ENCODE results near the gene OPCML.

DNA sequence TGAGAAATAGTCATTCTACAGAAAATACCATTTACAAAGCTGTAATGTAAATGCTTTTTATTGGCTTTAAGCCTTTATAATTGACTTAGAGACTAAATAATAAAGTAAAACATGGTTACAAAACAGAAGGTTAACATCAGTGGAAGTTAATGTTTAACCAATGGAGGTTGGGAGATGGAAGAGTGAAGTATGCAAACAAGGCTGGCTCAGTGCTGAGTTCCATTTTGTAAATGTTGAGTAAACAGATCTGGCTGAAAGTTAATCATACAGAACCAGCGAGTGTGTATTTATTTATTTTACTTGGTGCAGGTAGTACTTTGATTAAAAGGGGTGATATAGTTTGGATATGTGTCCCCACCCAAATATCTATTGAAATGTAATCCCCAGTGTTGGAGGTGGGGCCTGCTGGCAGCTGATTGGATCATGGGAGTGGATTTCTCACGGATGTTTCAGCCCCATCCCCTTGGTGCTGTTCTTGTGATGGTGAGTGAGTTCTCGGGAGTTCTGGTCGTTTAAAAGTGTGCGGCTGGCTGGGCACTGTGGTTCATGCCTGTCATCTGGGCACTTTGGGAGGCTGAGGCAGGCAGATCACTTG, 827.4 kb downstream of the OPCML start:
- TF ChIP-seq, protein P1, sequence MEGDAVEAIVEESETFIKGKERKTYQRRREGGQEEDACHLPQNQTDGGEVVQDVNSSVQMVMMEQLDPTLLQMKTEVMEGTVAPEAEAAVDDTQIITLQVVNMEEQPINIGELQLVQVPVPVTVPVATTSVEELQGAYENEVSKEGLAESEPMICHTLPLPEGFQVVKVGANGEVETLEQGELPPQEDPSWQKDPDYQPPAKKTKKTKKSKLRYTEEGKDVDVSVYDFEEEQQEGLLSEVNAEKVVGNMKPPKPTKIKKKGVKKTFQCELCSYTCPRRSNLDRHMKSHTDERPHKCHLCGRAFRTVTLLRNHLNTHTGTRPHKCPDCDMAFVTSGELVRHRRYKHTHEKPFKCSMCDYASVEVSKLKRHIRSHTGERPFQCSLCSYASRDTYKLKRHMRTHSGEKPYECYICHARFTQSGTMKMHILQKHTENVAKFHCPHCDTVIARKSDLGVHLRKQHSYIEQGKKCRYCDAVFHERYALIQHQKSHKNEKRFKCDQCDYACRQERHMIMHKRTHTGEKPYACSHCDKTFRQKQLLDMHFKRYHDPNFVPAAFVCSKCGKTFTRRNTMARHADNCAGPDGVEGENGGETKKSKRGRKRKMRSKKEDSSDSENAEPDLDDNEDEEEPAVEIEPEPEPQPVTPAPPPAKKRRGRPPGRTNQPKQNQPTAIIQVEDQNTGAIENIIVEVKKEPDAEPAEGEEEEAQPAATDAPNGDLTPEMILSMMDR (conservative IDR thresholded peaks at IDR 0.05; ENCODE audit: low read depth, low read length) = no peak
- no peak for TF ChIP-seq EZH2phosphoT487 (IDR thresholded peaks at IDR 0.05; ENCODE audit: borderline replicate concordance, low read length)
- no peak for TF ChIP-seq EZH2 (IDR thresholded peaks at IDR 0.05; ENCODE audit: low read length, unreplicated experiment)

All from PC-3 (cell line).